Vagina (tissue), 2 donors: ENCODE data around the gene CALD1.

Experiments used
- CTCF ChIP-seq, 3 experiments: fragments of 450-650 bp in 2 of 3; fragments of 200-600 bp in 1 of 3; sonication (generic) in 1 of 3; IDR thresholded peaks; one replicate each; pipeline ENCODE4 v1.5.1; 2017 to 2019; ENCODE audit warnings: antibody characterized with exemption in 3 of 3, mild to moderate bottlenecking in 2 of 3, moderate library complexity in 2 of 3
- POLR2A ChIP-seq, 2 donors: fragments of 450-650 bp; IDR thresholded peaks; one replicate each; pipeline ENCODE4 v1.6.1; 2017; ENCODE audit warnings: antibody characterized with exemption in 2 of 2, mild to moderate bottlenecking in 2 of 2, moderate library complexity in 2 of 2

- TF ChIP-seq CTCF (IDR thresholded peaks at IDR 0.05), result no peak
- no peak for TF ChIP-seq POLR2A (IDR thresholded peaks at IDR 0.05)
Observed at GRCh38 chr7:134799377-134799776, 19.9 kb downstream of the CALD1 start.
